Activated naive CD8-positive, alpha-beta T cell treated with anti-CD3 and anti-CD28 coated beads for 36 hours (primary cell): Measurements from ENCODE around the gene CC2D1A. TPM values are rescaled to one million over a fixed set of nuclear protein-coding genes. Genes with fewer than 3 reads are reported as not detected.
"Not testable (repeated sequence)": the region's sequence is repeated elsewhere in the genome, so short reads cannot be mapped to it uniquely, and the experiment has no call there.

Experiments
- DNase-seq: peaks from one replicate; pipeline ENCODE4 v3.0.0; 2021
- H3K27ac Mint-ChIP-seq: one replicate; pipeline ENCODE4 v1.8.0; 2022; ENCODE audit warnings: mild to moderate bottlenecking, moderate library complexity, mixed read lengths
- H3K27me3 Mint-ChIP-seq: one replicate; pipeline ENCODE4 v1.8.0; 2022; ENCODE audit warnings: mild to moderate bottlenecking, mixed read lengths
- H3K36me3 Mint-ChIP-seq: one replicate; pipeline ENCODE4 v1.8.0; 2021; ENCODE audit warnings: mild to moderate bottlenecking, mixed read lengths
- H3K4me1 Mint-ChIP-seq: one replicate; pipeline ENCODE4 v1.8.0; 2021; ENCODE audit warnings: mixed read lengths
- H3K4me3 Mint-ChIP-seq: one replicate; pipeline ENCODE4 v1.8.0; 2022; ENCODE audit warnings: mild to moderate bottlenecking, moderate library complexity, mixed read lengths
- H3K9me3 Mint-ChIP-seq: one replicate; pipeline ENCODE4 v1.8.0; 2022; ENCODE audit warnings: mixed read lengths
- total RNA-seq, 2 experiments: library from RNA; stranded (reverse); gene quantifications; one replicate each; pipeline ENCODE4 v1.2.3, GENCODE V29; 2021

Gene CC2D1A
- total RNA-seq, 2 experiments from 2014 or later: 24.4 to 25.0 TPM

- H3K27ac Mint-ChIP-seq: no peak overlapping the region
- no peak for DNase-seq
- no peaks in the 10 kb centered on the region for H3K27me3 Mint-ChIP-seq
- no peaks in the 10 kb centered on the region for H3K9me3 Mint-ChIP-seq
- peaks cover 9% of the 10 kb centered on the region for H3K36me3 Mint-ChIP-seq
- H3K4me3 Mint-ChIP-seq: no peak overlapping the region
- peaks cover 4% of the 10 kb centered on the region for H3K4me1 Mint-ChIP-seq
Measured at GRCh38 chr19:13965377-13965896, 59.4 kb downstream of the CC2D1A start.

DNA sequence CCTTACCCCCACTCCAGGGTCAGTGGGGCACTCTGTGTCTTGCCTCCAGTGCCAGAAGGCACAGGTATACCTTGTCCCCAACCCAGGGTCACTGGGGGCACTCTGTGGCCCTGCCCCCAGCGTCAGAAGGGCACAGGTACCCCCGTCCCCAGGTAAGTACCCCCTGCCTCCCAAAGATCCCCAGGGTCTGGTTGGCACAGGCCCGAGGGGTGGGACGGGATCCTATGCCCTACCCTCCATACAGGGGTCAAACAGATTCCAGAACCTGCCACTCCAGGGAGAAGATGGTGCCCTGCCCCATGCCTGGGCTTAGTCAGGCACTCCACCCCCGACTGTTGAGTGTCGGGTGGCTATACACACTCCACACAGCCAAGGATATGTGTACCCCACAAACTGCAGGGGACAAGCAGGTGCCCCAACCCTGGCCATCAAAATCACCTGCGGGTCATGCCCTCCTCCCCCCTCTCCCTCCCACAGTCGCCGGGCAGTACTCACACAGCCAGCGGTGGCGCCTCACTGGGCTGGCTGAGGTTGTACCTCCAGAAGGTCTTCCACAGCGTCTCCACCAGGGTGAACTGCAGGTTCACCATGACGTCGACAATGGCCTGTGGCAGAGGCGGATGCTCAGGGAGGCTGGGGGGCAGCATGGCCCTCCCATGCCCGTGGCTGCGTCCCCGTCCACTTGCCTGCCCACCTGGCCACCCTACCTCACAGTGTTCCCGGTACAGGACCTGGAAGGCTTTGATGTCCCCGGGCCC lies 60.1 kb downstream of the CC2D1A start:
- no peak overlapping the region for H3K27ac Mint-ChIP-seq
- H3K4me3 Mint-ChIP-seq: no peak overlapping the region
- no peaks in the 10 kb centered on the region for H3K9me3 Mint-ChIP-seq
- peaks cover 9% of the 10 kb centered on the region for H3K36me3 Mint-ChIP-seq
- no peak for DNase-seq
- H3K4me1 Mint-ChIP-seq: peaks cover 4% of the 10 kb centered on the region
- H3K27me3 Mint-ChIP-seq: no peaks in the 10 kb centered on the region

DNA sequence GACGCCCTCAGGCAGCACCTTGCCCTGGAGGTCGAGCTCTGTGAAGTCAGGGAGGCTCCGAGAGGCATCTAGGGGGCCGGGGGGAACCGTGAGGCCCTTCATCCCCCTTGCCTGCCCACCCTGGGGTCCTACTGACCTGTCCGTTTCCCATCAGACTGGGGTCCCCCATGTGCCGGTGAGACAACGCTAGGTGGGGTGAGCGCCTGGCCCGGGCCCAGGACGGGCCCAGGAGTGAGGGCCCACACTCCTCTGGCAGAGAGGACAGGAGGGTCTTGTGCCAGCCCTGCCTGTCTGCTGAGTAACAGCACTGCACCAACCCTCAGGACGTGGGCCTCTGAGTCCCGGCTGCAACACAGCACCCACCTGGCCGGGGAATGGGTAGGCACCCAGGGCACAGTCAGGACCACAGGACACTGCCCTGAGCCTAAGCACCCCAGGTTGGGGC lies 60.7 kb downstream of the CC2D1A start:
- no peak overlapping the region for H3K27ac Mint-ChIP-seq

DNA sequence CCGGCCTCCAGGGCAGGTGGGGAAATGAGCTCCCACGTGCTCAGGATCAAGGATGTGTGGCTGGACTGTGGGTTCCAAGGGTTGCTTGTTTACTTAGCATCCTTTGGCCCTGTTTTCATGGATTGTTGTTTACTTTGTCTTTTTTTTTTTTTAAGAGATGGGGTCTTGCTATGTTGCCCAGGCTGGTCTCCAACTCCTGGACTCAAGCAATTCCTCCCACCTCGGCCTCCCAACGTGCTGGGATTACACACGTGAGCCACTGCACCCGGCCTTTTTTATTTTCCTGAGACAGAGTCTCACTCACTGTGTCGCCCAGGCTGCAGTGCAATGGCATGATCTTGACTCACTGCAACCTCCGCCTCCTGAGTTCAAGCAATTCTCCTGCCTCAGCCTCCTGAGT lies 61.2 kb downstream of the CC2D1A start:
- not testable (repeated sequence) for H3K27ac Mint-ChIP-seq, H3K27me3 Mint-ChIP-seq, DNase-seq, H3K36me3 Mint-ChIP-seq, H3K9me3 Mint-ChIP-seq, H3K4me3 Mint-ChIP-seq, H3K4me1 Mint-ChIP-seq

More for the DNA sequence above, 60.7 kb downstream of the CC2D1A start:
- no peaks in the 10 kb centered on the region for H3K27me3 Mint-ChIP-seq
- H3K9me3 Mint-ChIP-seq: no peaks in the 10 kb centered on the region
- peaks cover 4% of the 10 kb centered on the region for H3K36me3 Mint-ChIP-seq
- H3K4me3 Mint-ChIP-seq: no peak overlapping the region
- no peak for DNase-seq
- H3K4me1 Mint-ChIP-seq: peaks cover under 1% of the 10 kb centered on the region

GRCh38 chr19:13968383-13968935 lies 62.5 kb downstream of the CC2D1A start:
- no peaks in the 10 kb centered on the region for H3K4me1 Mint-ChIP-seq
- DNase-seq: no peak
- H3K4me3 Mint-ChIP-seq: no peak overlapping the region
- no peak overlapping the region for H3K27ac Mint-ChIP-seq
- no peaks in the 10 kb centered on the region for H3K27me3 Mint-ChIP-seq
- no peaks in the 10 kb centered on the region for H3K9me3 Mint-ChIP-seq
- H3K36me3 Mint-ChIP-seq: peaks cover 6% of the 10 kb centered on the region

DNA sequence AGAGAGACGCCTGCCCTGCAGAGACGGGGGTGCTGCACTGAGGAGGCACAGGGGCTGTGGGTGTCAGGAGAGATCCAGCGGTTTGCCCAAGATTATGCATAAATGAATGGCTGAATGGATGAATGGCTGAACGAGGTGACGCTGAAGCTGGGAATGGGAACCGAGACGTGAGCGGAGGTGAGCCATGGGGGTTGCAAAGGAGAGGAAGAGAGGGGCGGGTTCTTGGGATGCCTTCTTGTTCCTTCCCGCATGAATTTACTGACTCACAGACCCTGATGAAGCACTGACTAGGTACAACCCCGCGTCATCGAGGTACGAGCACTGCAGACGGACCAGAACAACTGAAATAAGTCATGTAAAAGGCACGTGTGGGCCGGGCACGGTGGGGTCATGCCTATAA lies 63.0 kb downstream of the CC2D1A start:
- peaks cover 8% of the 10 kb centered on the region for H3K36me3 Mint-ChIP-seq
- peaks cover 2% of the 10 kb centered on the region for H3K4me1 Mint-ChIP-seq
- no peaks in the 10 kb centered on the region for H3K9me3 Mint-ChIP-seq
- no peak overlapping the region for H3K27ac Mint-ChIP-seq
- H3K27me3 Mint-ChIP-seq: no peaks in the 10 kb centered on the region
- no peak for DNase-seq
- no peak overlapping the region for H3K4me3 Mint-ChIP-seq

- Mint-ChIP-seq H3K4me3 (no peak overlapping the region), H3K36me3 (peaks cover 12% of the 10 kb centered on the region), H3K9me3 (no peaks in the 10 kb centered on the region), H3K4me1 (peaks cover 8% of the 10 kb centered on the region), H3K27me3 (no peaks in the 10 kb centered on the region), H3K27ac (no peak overlapping the region)
- no peak for DNase-seq
Measured at GRCh38 chr19:13969897-13970296, 63.9 kb downstream of the CC2D1A start.

DNA sequence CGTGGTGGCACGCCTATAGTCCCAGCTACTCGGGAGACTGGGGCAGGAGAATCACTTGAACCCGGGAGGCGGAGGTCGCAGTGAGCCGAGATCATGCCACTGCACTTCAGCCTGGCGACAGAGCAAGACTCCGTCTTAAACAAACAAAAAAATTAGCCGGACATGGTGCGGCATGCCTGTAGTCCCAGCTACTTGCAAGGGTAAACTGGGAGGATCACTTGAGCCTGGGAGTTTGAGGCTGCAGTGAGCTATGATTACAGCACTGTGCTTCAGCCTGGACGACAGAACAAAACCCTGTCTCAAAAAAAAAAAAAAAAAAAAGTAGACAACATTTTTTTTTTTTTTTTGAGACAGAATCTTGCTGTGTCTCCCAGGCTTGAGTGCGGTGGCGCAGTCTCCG lies 65.9 kb downstream of the CC2D1A start:
- H3K9me3 Mint-ChIP-seq, H3K27ac Mint-ChIP-seq, H3K4me1 Mint-ChIP-seq, H3K27me3 Mint-ChIP-seq, H3K4me3 Mint-ChIP-seq, DNase-seq: not testable (repeated sequence)
- H3K36me3 Mint-ChIP-seq: peaks cover 12% of the 10 kb centered on the region

DNA sequence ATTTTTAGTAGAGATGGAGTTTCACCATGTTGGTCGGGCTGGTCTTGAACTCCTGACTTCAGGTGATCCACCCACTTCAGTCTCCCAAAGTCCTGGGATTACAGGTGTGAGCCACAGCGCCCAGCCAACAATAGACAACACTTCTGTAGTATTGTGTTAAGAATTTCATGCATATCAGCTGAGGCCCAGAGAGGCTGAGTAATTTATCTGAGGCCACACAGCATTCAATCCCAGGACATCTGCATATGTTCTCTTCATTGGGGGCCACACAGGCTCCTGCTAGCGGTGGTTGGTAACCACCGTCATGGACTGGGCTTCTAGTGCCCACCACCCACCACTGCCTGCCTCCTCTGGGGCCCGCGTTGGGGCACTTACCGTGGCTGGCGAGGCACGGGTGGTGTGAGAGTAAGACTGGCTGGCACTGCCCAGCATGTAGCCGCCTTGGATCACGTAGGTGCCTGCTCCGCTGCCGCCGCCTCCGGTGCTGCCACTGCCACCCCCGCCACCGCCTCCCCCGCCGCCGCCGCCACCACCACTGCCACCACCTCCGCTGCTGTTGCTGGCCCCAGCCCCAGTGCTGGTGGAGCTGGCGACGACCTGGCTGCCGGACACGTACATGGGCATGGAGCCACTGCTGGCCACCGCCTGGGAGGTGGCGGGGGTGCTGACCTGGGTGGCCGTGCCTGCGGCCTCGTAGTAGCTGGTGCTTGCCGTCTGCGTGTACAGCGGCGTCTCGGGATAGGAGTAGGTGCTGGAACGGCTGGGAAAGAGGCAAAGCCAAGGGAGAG lies 66.6 kb downstream of the CC2D1A start:
- H3K4me3 Mint-ChIP-seq: no peak overlapping the region
- peaks cover 12% of the 10 kb centered on the region for H3K36me3 Mint-ChIP-seq
- H3K27ac Mint-ChIP-seq: no peak overlapping the region
- H3K4me1 Mint-ChIP-seq: peaks cover 9% of the 10 kb centered on the region
- H3K27me3 Mint-ChIP-seq: no peaks in the 10 kb centered on the region
- DNase-seq: no peak
- H3K9me3 Mint-ChIP-seq: no peaks in the 10 kb centered on the region

DNA sequence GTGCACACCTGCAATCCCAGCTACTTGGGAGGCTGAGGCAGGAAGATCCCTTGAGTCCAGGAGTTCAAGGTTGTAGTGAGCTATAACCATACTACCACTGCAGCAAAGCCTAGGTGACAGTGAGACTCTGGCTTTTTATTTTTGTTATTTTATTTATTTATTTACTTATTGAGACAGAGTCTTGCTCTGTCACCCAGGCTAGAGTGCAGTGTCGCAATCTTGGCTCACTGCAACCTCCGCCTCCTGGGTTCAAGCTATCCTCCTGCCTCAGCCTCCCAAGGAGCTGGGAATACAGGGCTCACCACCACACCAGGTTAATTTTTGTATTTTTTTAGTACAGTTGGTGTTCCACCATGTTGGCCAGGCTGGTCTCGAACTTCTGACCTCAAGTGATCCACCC lies 67.5 kb downstream of the CC2D1A start:
- H3K4me3 Mint-ChIP-seq, DNase-seq, H3K27ac Mint-ChIP-seq, H3K27me3 Mint-ChIP-seq, H3K9me3 Mint-ChIP-seq: not testable (repeated sequence)
- Mint-ChIP-seq H3K4me1 (peaks cover 13% of the 10 kb centered on the region), H3K36me3 (peaks cover 12% of the 10 kb centered on the region)

DNA sequence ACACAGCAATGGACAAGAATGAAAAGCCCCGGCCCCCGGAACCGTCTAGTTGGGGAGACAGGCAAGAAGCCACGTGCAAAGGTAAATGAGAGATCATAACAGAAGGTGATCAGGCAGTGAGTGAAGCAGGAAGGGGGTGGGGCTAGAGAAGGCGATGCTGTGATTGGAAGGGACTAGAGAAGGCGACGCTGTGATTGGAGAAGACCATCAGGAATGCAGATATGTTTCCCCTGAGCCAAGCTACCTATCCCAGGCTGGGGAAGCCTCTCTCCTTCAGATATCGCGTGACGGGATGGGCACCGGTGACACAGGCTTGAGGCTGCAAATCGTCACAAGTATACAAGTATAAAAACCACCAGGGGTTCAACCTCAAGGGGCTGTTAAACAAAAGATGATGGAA lies 68.1 kb downstream of the CC2D1A start:
- peaks cover 10% of the 10 kb centered on the region for H3K36me3 Mint-ChIP-seq
- no peaks in the 10 kb centered on the region for H3K27me3 Mint-ChIP-seq
- peak; percentile 35 for DNase-seq
- H3K4me1 Mint-ChIP-seq: peaks cover 13% of the 10 kb centered on the region
- H3K9me3 Mint-ChIP-seq: no peaks in the 10 kb centered on the region
- no peak overlapping the region for H3K4me3 Mint-ChIP-seq
- no peak overlapping the region for H3K27ac Mint-ChIP-seq

DNA sequence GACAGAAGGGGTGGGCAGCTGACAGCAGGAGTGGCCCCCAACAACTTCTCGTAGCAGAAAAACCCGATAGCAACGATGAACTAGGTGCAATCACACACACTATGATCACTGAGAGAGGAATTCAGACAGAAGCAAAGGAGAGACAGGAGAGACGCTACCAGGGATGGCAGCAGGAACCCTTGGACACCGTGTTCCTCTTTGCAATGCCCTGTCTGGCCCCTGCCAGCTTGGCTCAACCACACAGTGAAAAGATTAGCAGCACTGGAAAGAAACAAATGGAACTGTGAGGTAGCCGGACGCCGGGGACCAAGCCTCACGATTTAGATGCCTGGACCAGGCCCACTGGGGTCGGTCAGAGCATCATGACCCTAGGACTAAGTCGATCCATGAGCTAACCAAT lies 69.9 kb downstream of the CC2D1A start:
- H3K27me3 Mint-ChIP-seq: no peaks in the 10 kb centered on the region
- H3K4me3 Mint-ChIP-seq: no peak overlapping the region
- H3K36me3 Mint-ChIP-seq: peaks cover 8% of the 10 kb centered on the region
- H3K4me1 Mint-ChIP-seq: peaks cover 19% of the 10 kb centered on the region
- DNase-seq: no peak
- H3K9me3 Mint-ChIP-seq: no peaks in the 10 kb centered on the region
- no peak overlapping the region for H3K27ac Mint-ChIP-seq

DNA sequence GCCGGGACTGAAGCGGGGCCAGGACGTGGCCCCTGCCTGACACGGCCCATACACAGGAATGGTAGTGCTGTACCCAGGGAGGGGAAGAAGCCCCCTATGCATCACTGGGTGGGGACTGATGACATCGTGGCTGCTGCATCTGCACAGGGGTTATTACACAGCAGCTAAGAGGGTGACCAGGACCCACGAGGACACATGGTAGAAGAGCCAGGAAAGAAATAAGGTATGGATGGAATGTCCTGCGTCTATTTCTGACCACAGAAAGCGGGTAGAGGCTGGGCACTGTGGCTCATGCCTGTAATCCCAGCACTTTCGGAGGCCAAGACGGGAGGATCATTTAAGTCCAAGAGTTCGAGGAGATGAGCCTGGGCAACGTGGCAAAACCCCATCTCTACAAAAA lies 70.4 kb downstream of the CC2D1A start:
- peaks cover 8% of the 10 kb centered on the region for H3K36me3 Mint-ChIP-seq
- peaks cover 22% of the 10 kb centered on the region for H3K4me1 Mint-ChIP-seq
- no peak overlapping the region for H3K27ac Mint-ChIP-seq
- no peaks in the 10 kb centered on the region for H3K27me3 Mint-ChIP-seq
- H3K4me3 Mint-ChIP-seq: no peak overlapping the region
- H3K9me3 Mint-ChIP-seq: no peaks in the 10 kb centered on the region
- no peak for DNase-seq

DNA sequence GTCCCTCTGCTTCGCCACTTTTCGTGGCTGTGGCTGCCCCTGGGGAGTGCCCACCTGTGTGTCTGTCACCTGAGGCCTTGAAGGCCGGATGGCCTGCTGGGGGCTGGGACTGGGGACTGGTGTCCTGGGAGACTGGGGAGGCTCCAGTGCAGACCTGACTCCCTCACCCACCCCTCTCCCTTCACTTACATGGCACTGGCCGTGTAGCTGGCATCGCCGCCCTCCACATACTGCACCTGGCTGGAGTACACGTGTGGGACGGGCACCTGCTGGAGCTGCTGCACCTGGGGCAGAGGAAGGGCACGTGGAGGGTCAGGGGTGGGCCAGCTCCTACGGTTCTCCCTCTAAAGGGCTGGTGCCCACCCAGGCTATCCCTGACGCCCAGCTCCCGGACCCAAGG lies 71.8 kb downstream of the CC2D1A start:
- H3K4me3 Mint-ChIP-seq: peak overlapping the region; percentile 42
- no peak overlapping the region for H3K27ac Mint-ChIP-seq
- H3K9me3 Mint-ChIP-seq: no peaks in the 10 kb centered on the region
- H3K4me1 Mint-ChIP-seq: peaks cover 31% of the 10 kb centered on the region
- no peaks in the 10 kb centered on the region for H3K27me3 Mint-ChIP-seq
- peaks cover 10% of the 10 kb centered on the region for H3K36me3 Mint-ChIP-seq
- DNase-seq: no peak
